ENCODE results near the gene HNRNPA3.
A peak's percentile ranks its signal among the peaks of the same experiment; 100 is the strongest.

HNRNPA3 gene

DNA sequence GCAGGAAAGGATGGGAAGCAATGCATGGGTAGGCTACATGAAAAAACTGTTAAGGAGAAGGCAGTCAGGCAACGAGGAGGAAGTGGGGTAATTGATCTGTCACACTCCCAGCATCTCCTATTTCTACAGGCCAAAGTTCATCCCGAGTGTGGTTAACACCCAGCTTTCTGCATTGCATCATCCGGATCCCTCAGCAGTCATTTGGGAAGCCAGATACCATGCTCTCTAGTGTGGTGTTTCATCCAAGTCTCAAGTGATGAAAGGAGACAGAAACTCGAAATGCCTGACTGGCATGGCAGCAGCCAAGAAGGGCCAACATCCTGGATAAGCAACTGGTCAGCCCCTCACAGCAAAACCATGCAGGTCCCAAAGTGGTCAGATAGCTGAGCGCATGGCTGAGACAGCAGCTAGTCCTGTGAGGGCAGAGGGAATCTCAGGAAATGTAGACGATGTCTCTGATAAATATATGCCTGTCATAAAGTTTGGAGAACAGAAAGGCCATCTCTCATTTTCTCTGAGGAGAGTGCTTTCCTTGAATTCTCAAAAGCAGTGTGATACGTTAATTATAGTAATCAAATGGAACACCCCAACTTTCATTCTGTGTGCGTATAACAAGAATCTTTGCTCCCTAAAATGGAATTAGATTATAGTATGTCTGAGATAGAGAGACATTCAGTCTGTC is 24.8 kb upstream of the HNRNPA3 start (continued):
- TF ChIP-seq ZNF501 (tag by site-specific recombination; IDR thresholded peaks at IDR 0.05) (no peak), IKZF3 (tag by site-specific recombination; IDR thresholded peaks at IDR 0.05) (peak; percentile 76), SCRT1 (tag by site-specific recombination; IDR thresholded peaks at IDR 0.05; ENCODE audit: borderline replicate concordance) (no peak)

DNA sequence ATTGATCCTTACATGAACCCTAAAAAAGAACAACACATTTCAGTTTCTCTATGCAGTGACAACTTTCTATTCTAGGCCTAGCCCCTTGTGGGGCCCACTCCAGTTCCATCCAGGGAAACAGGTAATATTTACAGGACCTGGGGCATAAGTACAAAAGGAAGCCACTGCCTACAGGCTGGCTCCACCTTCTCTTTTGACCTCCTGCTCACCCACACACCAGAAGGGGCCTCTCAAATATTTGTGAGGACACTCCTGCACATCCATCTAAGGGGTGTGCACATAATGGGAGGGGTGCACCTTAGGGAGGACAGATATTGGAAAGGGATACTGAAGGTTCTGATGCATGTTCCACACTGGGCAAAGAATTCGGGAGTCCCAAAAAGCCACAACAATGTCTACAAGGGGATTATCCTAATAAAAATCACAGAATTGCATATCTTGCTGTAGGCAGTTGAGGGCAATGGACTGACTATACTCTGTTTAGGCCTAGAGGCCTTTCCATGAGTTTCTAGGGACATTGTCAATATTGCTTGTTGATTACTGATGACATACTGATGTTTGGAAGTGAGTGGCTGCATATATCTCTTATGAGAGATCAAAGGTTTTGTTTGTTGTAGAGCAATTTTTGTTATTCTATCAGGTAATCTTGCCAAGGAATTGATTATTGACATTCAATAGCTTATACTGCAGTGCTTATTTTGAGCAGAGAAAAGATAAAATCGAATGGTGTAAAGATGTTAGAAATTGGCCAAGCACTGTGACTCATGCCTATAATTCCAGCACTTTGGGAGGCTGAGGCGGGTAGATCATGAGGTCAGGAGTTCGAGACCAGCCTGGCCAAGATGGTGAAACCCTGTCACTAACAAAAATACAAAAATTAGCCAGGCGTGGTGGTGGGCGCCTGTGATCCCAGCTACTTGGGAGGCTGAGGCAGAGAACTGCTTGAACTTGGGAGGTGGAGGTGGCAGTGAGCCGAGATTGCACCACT is 23.8 kb upstream of the HNRNPA3 start:
- H3K4me1 ChIP-seq (ENCODE audit: control insufficient read depth, insufficient read depth, low read length), result no peaks in the 10 kb centered on the region
- TF ChIP-seq, protein P1, sequence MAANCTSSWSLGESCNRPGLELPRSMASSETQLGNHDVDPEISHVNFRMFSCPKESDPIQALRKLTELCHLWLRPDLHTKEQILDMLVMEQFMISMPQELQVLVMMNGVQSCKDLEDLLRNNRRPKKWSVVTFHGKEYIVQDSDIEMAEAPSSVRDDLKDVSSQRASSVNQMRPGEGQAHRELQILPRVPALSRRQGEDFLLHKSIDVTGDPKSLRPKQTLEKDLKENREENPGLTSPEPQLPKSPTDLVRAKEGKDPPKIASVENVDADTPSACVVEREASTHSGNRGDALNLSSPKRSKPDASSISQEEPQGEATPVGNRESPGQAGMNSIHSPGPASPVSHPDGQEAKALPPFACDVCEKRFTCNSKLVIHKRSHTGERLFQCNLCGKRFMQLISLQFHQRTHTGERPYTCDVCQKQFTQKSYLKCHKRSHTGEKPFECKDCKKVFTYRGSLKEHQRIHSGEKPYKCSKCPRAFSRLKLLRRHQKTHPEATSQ (tag by site-specific recombination; IDR thresholded peaks at IDR 0.05), result no peak
- TF ChIP-seq ZFP69B (tag by site-specific recombination; IDR thresholded peaks at IDR 0.05) (0 out of 2 replicates have a peak, but pooled peaks have one; percentile 31), ZNF157 (tag by site-specific recombination; IDR thresholded peaks at IDR 0.05) (no peak)
- TF ChIP-seq, protein P2, sequence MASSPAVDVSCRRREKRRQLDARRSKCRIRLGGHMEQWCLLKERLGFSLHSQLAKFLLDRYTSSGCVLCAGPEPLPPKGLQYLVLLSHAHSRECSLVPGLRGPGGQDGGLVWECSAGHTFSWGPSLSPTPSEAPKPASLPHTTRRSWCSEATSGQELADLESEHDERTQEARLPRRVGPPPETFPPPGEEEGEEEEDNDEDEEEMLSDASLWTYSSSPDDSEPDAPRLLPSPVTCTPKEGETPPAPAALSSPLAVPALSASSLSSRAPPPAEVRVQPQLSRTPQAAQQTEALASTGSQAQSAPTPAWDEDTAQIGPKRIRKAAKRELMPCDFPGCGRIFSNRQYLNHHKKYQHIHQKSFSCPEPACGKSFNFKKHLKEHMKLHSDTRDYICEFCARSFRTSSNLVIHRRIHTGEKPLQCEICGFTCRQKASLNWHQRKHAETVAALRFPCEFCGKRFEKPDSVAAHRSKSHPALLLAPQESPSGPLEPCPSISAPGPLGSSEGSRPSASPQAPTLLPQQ (tag by site-specific recombination; IDR thresholded peaks at IDR 0.05), result peak; percentile 67
- CTCF ChIA-PET, result interaction anchor here (0.6 to 1.7 kb wide), 6 partner anchors 9 to 436 kb away, joined by 3 to 7 read pairs (median 4); no protein-coding TSS in a partner anchor
- H3K27ac ChIP-seq (ENCODE audit: extremely low read depth, low read depth, low read length), result no peak overlapping the region
- H3K36me3 ChIP-seq (ENCODE audit: control insufficient read depth in 2 of 2, insufficient read depth in 1 of 2, low read length in 2 of 2), result no peaks in the 10 kb centered on the region
- H3K4me3 ChIP-seq (ENCODE audit: low read depth, low read length), result no peak overlapping the region
- POLR2A ChIA-PET, result no interaction called here
- no peaks in the 10 kb centered on the region for H3K9me3 ChIP-seq (ENCODE audit: control insufficient read depth, insufficient read depth, low read depth, low read length)

DNA sequence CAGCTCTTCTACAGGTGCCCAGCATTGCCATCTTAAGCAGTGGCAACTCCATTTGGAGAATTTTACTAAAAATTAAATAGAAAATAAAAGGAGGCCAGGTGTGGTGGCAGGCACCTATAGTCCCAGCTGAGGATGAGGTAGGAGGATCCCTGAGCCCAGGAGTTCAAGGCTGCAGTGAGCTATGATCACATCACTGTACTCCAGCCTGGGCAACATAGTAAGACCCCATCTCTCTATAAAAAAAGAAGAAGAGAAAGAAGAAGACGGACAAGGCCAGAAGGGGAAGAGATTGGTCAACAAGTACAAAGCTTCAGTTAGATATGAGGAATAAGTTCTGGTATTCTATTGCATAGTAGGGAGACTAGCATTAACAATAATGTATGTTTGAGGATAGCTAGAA is 21.7 kb upstream of the HNRNPA3 start:
- CTCF ChIA-PET, result interaction anchor here (0.8 to 1.3 kb wide), 4 partner anchors 9 to 145 kb away, joined by 3 to 6 read pairs (median 4); no protein-coding TSS in a partner anchor
- POLR2A ChIA-PET, result interaction anchor here (0.6 kb wide), 1 partner anchor 18 kb away, joined by 4 read pairs; no protein-coding TSS in a partner anchor
- no peak overlapping the region for H3K27ac ChIP-seq (ENCODE audit: extremely low read depth, low read depth, low read length)
- H3K9me3 ChIP-seq (ENCODE audit: control insufficient read depth, insufficient read depth, low read depth, low read length), result no peaks in the 10 kb centered on the region
- H3K4me3 ChIP-seq (ENCODE audit: low read depth, low read length), result no peak overlapping the region
- H3K4me1 ChIP-seq (ENCODE audit: control insufficient read depth, insufficient read depth, low read length), result no peaks in the 10 kb centered on the region
- peak; percentile 61; the same call in 1 of the 2 replicates for TF ChIP-seq ZNF121 (tag by site-specific recombination; IDR thresholded peaks at IDR 0.05)
- no peak for TF ChIP-seq GLIS2 (tag by site-specific recombination; IDR thresholded peaks at IDR 0.05)
- no peak for TF ChIP-seq SETDB1 (IDR thresholded peaks at IDR 0.05; ENCODE audit: insufficient read length, low read length)
- TF ChIP-seq ZNF621 (tag by site-specific recombination; IDR thresholded peaks at IDR 0.05), result no peak
- no peak for TF ChIP-seq ZNF132 (tag by site-specific recombination; IDR thresholded peaks at IDR 0.05; ENCODE audit: borderline replicate concordance)
- no peaks in the 10 kb centered on the region for H3K36me3 ChIP-seq (ENCODE audit: control insufficient read depth in 2 of 2, insufficient read depth in 1 of 2, low read length in 2 of 2)

DNA sequence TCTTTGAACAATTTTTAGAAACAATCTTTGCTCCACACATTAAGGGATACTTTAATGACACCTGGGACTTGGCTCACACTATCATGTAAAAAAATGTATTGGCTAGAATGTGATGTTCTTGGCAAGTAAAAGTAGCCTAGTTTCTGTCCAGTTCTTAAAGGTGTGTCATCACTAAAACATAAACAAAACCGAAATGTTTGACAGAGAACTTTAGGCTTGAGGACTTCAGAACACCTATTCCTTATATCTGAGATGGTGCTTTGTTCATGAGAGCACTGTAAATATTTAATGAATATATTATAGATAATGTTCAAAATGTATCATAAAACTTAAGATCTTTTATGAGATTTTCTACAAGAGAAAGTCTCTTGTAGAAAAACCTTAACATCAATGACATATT is 19.8 kb upstream of the HNRNPA3 start:
- CTCF ChIA-PET, result no interaction called here
- no peak overlapping the region for H3K27ac ChIP-seq (ENCODE audit: extremely low read depth, low read depth, low read length)
- TF ChIP-seq ZNF623 (tag by site-specific recombination; IDR thresholded peaks at IDR 0.05) (no peak), ZNF560 (tag by site-specific recombination; IDR thresholded peaks at IDR 0.05; ENCODE audit: borderline replicate concordance) (no peak), ZNF626 (tag by site-specific recombination; IDR thresholded peaks at IDR 0.05) (no peak), ZNF350 (tag by site-specific recombination; IDR thresholded peaks at IDR 0.05) (no peak), ZNF792 (tag by site-specific recombination; IDR thresholded peaks at IDR 0.05) (no peak), ZNF404 (tag by site-specific recombination; IDR thresholded peaks at IDR 0.05) (no peak), ZNF747 (tag by site-specific recombination; IDR thresholded peaks at IDR 0.05) (no peak), ZNF561 (tag by site-specific recombination; IDR thresholded peaks at IDR 0.05; ENCODE audit: borderline replicate concordance) (no peak)
- TF ChIP-seq, protein P3, sequence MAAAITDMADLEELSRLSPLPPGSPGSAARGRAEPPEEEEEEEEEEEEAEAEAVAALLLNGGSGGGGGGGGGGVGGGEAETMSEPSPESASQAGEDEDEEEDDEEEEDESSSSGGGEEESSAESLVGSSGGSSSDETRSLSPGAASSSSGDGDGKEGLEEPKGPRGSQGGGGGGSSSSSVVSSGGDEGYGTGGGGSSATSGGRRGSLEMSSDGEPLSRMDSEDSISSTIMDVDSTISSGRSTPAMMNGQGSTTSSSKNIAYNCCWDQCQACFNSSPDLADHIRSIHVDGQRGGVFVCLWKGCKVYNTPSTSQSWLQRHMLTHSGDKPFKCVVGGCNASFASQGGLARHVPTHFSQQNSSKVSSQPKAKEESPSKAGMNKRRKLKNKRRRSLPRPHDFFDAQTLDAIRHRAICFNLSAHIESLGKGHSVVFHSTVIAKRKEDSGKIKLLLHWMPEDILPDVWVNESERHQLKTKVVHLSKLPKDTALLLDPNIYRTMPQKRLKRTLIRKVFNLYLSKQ (tag by site-specific recombination; IDR thresholded peaks at IDR 0.05; ENCODE audit: borderline replicate concordance), result no peak
- TF ChIP-seq, protein P4, sequence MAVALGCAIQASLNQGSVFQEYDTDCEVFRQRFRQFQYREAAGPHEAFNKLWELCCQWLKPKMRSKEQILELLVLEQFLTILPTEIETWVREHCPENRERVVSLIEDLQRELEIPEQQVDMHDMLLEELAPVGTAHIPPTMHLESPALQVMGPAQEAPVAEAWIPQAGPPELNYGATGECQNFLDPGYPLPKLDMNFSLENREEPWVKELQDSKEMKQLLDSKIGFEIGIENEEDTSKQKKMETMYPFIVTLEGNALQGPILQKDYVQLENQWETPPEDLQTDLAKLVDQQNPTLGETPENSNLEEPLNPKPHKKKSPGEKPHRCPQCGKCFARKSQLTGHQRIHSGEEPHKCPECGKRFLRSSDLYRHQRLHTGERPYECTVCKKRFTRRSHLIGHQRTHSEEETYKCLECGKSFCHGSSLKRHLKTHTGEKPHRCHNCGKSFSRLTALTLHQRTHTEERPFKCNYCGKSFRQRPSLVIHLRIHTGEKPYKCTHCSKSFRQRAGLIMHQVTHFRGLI (tag by site-specific recombination; IDR thresholded peaks at IDR 0.05), result no peak

More for the DNA sequence above, 19.8 kb upstream of the HNRNPA3 start:
- Histone ChIP-seq H3K4me1 (ENCODE audit: control insufficient read depth, insufficient read depth, low read length) (no peaks in the 10 kb centered on the region), H3K36me3 (ENCODE audit: control insufficient read depth in 2 of 2, insufficient read depth in 1 of 2, low read length in 2 of 2) (no peaks in the 10 kb centered on the region), H3K4me3 (ENCODE audit: low read depth, low read length) (no peak overlapping the region), H3K9me3 (ENCODE audit: control insufficient read depth, insufficient read depth, low read depth, low read length) (no peaks in the 10 kb centered on the region)
- POLR2A ChIA-PET, result no interaction called here
